Neural progenitor cell (in vitro differentiated cells): ENCODE measurements around the gene ZNF536. TPM values are rescaled to one million over a fixed set of nuclear protein-coding genes. Genes with fewer than 3 reads are reported as not detected.

Experiments
- DNase-seq: peaks from one replicate; pipeline ENCODE4 v3.0.0-alpha.2; 2016; ENCODE audit warnings: low spot score
- H2AFZ ChIP-seq: fragments of 200-600 bp; sonication (generic); replicated peaks from 2 replicates; pipeline ENCODE4 v1.6.1; 2016; ENCODE audit warnings: antibody characterized with exemption
- H3F3A ChIP-seq: fragments of 200-600 bp; sonication (generic); 2 replicates; pipeline ENCODE4 v1.6.1; 2016; ENCODE audit warnings: antibody characterized with exemption, low read depth
- H3K27ac ChIP-seq: fragments of 200-600 bp; sonication (generic); 2 replicates; pipeline ENCODE4 v1.5.1; 2016; ENCODE audit warnings: mild to moderate bottlenecking
- H3K27me3 ChIP-seq: fragments of 200-600 bp; sonication (generic); 2 replicates; pipeline ENCODE4 v1.6.1; 2016; ENCODE audit warnings: mild to moderate bottlenecking, moderate library complexity
- H3K36me3 ChIP-seq: fragments of 200-600 bp; sonication (generic); 2 replicates; pipeline ENCODE4 v1.5.1; 2016
- H3K4me1 ChIP-seq: fragments of 200-600 bp; sonication (generic); 2 replicates; pipeline ENCODE4 v1.6.1; 2016; ENCODE audit warnings: mixed run types
- H3K4me2 ChIP-seq: fragments of 200-600 bp; sonication (generic); 2 replicates; pipeline ENCODE4 v1.6.1; 2016
- H3K4me3 ChIP-seq: fragments of 200-600 bp; sonication (generic); 2 replicates; pipeline ENCODE4 v1.5.1; 2016
- H3K79me2 ChIP-seq: fragments of 200-600 bp; sonication (generic); 2 replicates; pipeline ENCODE4 v1.6.1; 2016; ENCODE audit warnings: low read depth
- H3K9ac ChIP-seq: fragments of 200-600 bp; sonication (generic); 2 replicates; pipeline ENCODE4 v1.6.1; 2016
- H3K9me3 ChIP-seq: fragments of 200-600 bp; sonication (generic); 2 replicates; pipeline ENCODE4 v1.5.1; 2016; ENCODE audit warnings: low read depth
- H4K20me1 ChIP-seq: fragments of 200-600 bp; sonication (generic); 2 replicates; pipeline ENCODE4 v1.6.1; 2016; ENCODE audit warnings: low read depth
- H3K27ac Mint-ChIP-seq: 3 replicates; pipeline ENCODE4 v1.8.0; 2021; ENCODE audit warnings: mixed read lengths
- H3K27me3 Mint-ChIP-seq: 2 replicates; pipeline ENCODE4 v1.8.0; 2022; ENCODE audit warnings: low read depth, mild to moderate bottlenecking, inconsistent platforms, moderate library complexity, mixed read lengths; ENCODE audit not compliant: insufficient read depth
- H3K36me3 Mint-ChIP-seq: 3 replicates; pipeline ENCODE4 v1.8.0; 2021; ENCODE audit warnings: mixed read lengths
- H3K4me1 Mint-ChIP-seq: 3 replicates; pipeline ENCODE4 v1.8.0; 2021; ENCODE audit warnings: mixed read lengths
- H3K4me3 Mint-ChIP-seq: 3 replicates; pipeline ENCODE4 v1.8.0; 2021; ENCODE audit warnings: mild to moderate bottlenecking, moderate library complexity, mixed read lengths
- H3K9me3 Mint-ChIP-seq: 3 replicates; pipeline ENCODE4 v1.8.0; 2020; ENCODE audit warnings: mixed read lengths
- CTCF ChIP-seq: fragments of 200-600 bp; sonication (generic); IDR thresholded peaks from 2 replicates; pipeline ENCODE4 v1.5.1; 2017; ENCODE audit warnings: antibody characterized with exemption, mild to moderate bottlenecking
- EZH2 ChIP-seq: fragments of 200-600 bp; sonication (generic); IDR thresholded peaks from 2 replicates; pipeline ENCODE4 v1.6.1; 2017; ENCODE audit warnings: antibody characterized with exemption, mild to moderate bottlenecking, moderate library complexity
- EZH2phosphoT487 ChIP-seq: fragments of 200-600 bp; sonication (generic); IDR thresholded peaks from 2 replicates; pipeline ENCODE4 v1.6.1; 2017; ENCODE audit warnings: antibody characterized with exemption
- total RNA-seq: library from RNA; depleted of rRNA; stranded (reverse); fragments of >200 nt; gene quantifications from 2 replicates; pipeline ENCODE4 v1.2.3, GENCODE V29; 2015; ENCODE audit warnings: low replicate concordance

ZNF536 gene
- total RNA-seq, 1 donor from 2014 or later, result 0.24 TPM

GRCh38 chr19:30335306-30335886 lies 36.8 kb upstream of the ZNF536 start:
- Histone ChIP-seq H3F3A (no peaks in the 10 kb centered on the region), H3K27ac (no peak overlapping the region), H4K20me1 (no peaks in the 10 kb centered on the region), H3K4me1 (no peaks in the 10 kb centered on the region), H3K4me2 (no peak overlapping the region), H3K9ac (no peak overlapping the region), H3K36me3 (no peaks in the 10 kb centered on the region), H3K27me3 (no peaks in the 10 kb centered on the region), H3K79me2 (no peaks in the 10 kb centered on the region), H2AFZ (no peak overlapping the region), H3K9me3 (no peaks in the 10 kb centered on the region), H3K4me3 (no peak overlapping the region)
- no peak overlapping the region for H3K27ac Mint-ChIP-seq
- no peak overlapping the region for H3K4me3 Mint-ChIP-seq
- DNase-seq, result no peak
- no peak for TF ChIP-seq EZH2phosphoT487
- no peak for TF ChIP-seq CTCF
- TF ChIP-seq EZH2, result no peak
- H3K4me1 Mint-ChIP-seq, result peaks cover 4% of the 10 kb centered on the region
- H3K27me3 Mint-ChIP-seq, result peaks cover 6% of the 10 kb centered on the region
- no peaks in the 10 kb centered on the region for H3K9me3 Mint-ChIP-seq
- H3K36me3 Mint-ChIP-seq, result peaks cover 4% of the 10 kb centered on the region

GRCh38 chr19:30336290-30336689 lies 35.9 kb upstream of the ZNF536 start:
- Histone ChIP-seq H3K27me3 (no peaks in the 10 kb centered on the region), H2AFZ (no peak overlapping the region), H3K4me3 (no peak overlapping the region), H3K27ac (no peak overlapping the region), H3K4me2 (no peak overlapping the region), H4K20me1 (no peaks in the 10 kb centered on the region), H3K9ac (no peak overlapping the region), H3F3A (no peaks in the 10 kb centered on the region), H3K79me2 (no peaks in the 10 kb centered on the region), H3K4me1 (no peaks in the 10 kb centered on the region), H3K9me3 (no peaks in the 10 kb centered on the region), H3K36me3 (no peaks in the 10 kb centered on the region)
- Mint-ChIP-seq H3K36me3 (peaks cover 4% of the 10 kb centered on the region), H3K9me3 (no peaks in the 10 kb centered on the region), H3K4me3 (no peak overlapping the region), H3K4me1 (peaks cover 13% of the 10 kb centered on the region), H3K27ac (no peak overlapping the region), H3K27me3 (peaks cover 7% of the 10 kb centered on the region)
- no peak for DNase-seq
- TF ChIP-seq CTCF (no peak), EZH2 (no peak)

- Mint-ChIP-seq H3K4me3 (no peak overlapping the region), H3K9me3 (no peaks in the 10 kb centered on the region), H3K36me3 (no peaks in the 10 kb centered on the region), H3K4me1 (peaks cover 20% of the 10 kb centered on the region), H3K27ac (no peak overlapping the region), H3K27me3 (peaks cover 4% of the 10 kb centered on the region)
- Histone ChIP-seq H3K4me2 (no peak overlapping the region), H3K4me3 (no peak overlapping the region), H3K27me3 (no peaks in the 10 kb centered on the region), H4K20me1 (no peaks in the 10 kb centered on the region), H3K36me3 (no peaks in the 10 kb centered on the region), H3K4me1 (no peaks in the 10 kb centered on the region), H3F3A (no peaks in the 10 kb centered on the region), H3K79me2 (no peaks in the 10 kb centered on the region), H3K9ac (no peak overlapping the region), H3K9me3 (no peaks in the 10 kb centered on the region), H3K27ac (no peak overlapping the region), H2AFZ (no peak overlapping the region)
- no peak for TF ChIP-seq CTCF
- TF ChIP-seq EZH2, result no peak
- no peak for TF ChIP-seq EZH2phosphoT487
- DNase-seq, result no peak
These were observed 34.1 kb upstream of the ZNF536 start for GRCh38 chr19:30338041-30338456.
